ENCODE data around the gene NKAIN2.
"Not testable (repeated sequence)": the region's sequence is repeated elsewhere in the genome, so short reads cannot be mapped to it uniquely, and the experiment has no call there.

Gene NKAIN2

DNA sequence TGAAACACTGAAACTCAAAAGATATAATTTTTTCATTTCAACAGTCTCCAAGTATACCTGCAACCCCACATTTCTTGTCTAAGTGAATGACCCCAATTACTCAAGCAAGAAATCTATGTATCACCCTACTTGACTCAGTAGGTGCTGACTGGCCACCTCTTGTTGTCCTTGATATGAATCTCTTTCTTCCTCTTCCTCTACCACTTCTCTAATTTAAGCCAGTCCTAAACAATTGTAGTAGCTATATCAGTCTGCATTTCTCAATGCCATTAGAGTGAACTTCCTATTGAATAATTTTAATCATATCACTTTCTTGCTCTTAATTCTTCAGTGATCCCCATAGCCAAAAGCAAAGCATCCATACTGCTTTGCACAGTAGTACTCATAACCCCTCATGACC lies 93.2 kb downstream of the NKAIN2 start:
- H3K9ac ChIP-seq (ENCODE audit: low read length) = no peak overlapping the region
- no peaks in the 10 kb centered on the region for H3K4me1 ChIP-seq (ENCODE audit: control insufficient read depth, insufficient read depth, low read length)
- H3K9me3 ChIP-seq (ENCODE audit: control insufficient read depth, low read length) = peaks cover 6% of the 10 kb centered on the region
- no peaks in the 10 kb centered on the region for H3K27me3 ChIP-seq (replicated peaks; ENCODE audit: control insufficient read depth, insufficient read depth, low read length)
- H3K36me3 ChIP-seq (ENCODE audit: control insufficient read depth, insufficient read depth, low read length, severe bottlenecking) = no peaks in the 10 kb centered on the region
- no peak for DNase-seq (ENCODE audit: low read depth)
- no peak overlapping the region for H3K4me3 ChIP-seq (ENCODE audit: low read length)

DNA sequence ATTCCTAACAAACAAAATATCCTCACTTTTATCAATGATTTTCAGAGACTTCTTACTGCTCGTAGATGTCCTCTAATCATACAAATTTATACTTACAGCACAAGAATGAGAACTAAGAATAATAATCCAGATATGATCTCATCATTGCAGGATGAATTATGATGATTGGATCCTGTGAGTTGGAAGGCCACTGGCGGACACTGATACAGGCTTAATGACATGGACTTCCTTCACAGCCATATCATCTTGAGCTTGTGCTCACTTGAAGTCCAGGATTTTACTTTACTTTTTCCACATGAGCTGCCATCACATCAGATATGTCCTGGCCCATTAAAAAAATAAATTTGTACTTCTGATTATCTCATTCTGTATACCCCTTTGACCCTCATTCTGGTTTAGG lies 94.3 kb downstream of the NKAIN2 start:
- Histone ChIP-seq H3K36me3 (ENCODE audit: control insufficient read depth, insufficient read depth, low read length, severe bottlenecking) (no peaks in the 10 kb centered on the region), H3K9ac (ENCODE audit: low read length) (no peak overlapping the region), H3K27me3 (replicated peaks; ENCODE audit: control insufficient read depth, insufficient read depth, low read length) (no peaks in the 10 kb centered on the region), H3K9me3 (ENCODE audit: control insufficient read depth, low read length) (peaks cover 6% of the 10 kb centered on the region), H3K4me3 (ENCODE audit: low read length) (no peak overlapping the region), H3K4me1 (ENCODE audit: control insufficient read depth, insufficient read depth, low read length) (no peaks in the 10 kb centered on the region)
- DNase-seq (ENCODE audit: low read depth) = no peak

DNA sequence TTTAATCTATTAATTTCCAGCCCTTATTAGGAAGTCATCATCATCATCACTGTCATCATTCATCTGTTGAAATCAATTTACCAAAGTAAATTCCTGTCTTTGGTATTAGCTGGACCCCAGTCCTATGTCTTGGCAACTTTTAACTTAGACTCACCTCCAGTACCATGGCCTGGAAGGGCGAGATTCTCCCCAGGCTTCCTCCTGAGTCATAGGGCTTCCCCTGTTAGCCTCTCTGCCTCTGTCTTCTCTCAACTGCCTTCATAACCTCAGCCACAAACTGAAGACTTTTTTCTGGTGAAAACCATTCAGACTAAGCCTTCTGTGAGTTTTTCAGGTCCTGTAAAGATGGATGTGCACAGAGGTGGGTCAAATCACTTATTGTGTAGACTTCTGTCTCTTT lies 95.0 kb downstream of the NKAIN2 start:
- Histone ChIP-seq H3K4me3 (ENCODE audit: low read length) (no peak overlapping the region), H3K9ac (ENCODE audit: low read length) (no peak overlapping the region), H3K4me1 (ENCODE audit: control insufficient read depth, insufficient read depth, low read length) (no peaks in the 10 kb centered on the region), H3K27me3 (replicated peaks; ENCODE audit: control insufficient read depth, insufficient read depth, low read length) (no peaks in the 10 kb centered on the region), H3K9me3 (ENCODE audit: control insufficient read depth, low read length) (peaks cover 6% of the 10 kb centered on the region), H3K36me3 (ENCODE audit: control insufficient read depth, insufficient read depth, low read length, severe bottlenecking) (no peaks in the 10 kb centered on the region)
- no peak for DNase-seq (ENCODE audit: low read depth)

DNA sequence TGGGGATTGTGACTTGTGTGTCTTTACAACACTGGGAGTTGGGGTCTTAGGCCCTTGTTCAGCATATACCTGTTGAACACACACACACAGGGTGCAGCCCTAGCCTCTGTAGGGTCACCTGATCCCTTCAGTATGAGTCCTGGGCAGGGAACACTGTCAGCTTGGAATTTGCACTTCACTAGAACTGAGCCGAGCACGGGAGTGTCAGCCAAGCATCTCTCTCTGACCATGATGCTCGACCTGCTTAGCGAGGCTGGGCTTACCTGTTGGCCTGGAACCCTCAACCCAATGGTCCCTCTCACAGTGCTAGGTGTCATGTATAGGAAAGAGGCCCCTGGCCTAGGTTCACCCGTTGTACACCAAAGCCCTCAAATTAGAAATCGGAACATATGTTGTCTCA lies 96.1 kb downstream of the NKAIN2 start:
- Histone ChIP-seq H3K4me3 (ENCODE audit: low read length) (no peak overlapping the region), H3K27me3 (replicated peaks; ENCODE audit: control insufficient read depth, insufficient read depth, low read length) (no peaks in the 10 kb centered on the region), H3K4me1 (ENCODE audit: control insufficient read depth, insufficient read depth, low read length) (no peaks in the 10 kb centered on the region), H3K9ac (ENCODE audit: low read length) (no peak overlapping the region), H3K36me3 (ENCODE audit: control insufficient read depth, insufficient read depth, low read length, severe bottlenecking) (no peaks in the 10 kb centered on the region), H3K9me3 (ENCODE audit: control insufficient read depth, low read length) (peaks cover 6% of the 10 kb centered on the region)
- no peak for DNase-seq (ENCODE audit: low read depth)

DNA sequence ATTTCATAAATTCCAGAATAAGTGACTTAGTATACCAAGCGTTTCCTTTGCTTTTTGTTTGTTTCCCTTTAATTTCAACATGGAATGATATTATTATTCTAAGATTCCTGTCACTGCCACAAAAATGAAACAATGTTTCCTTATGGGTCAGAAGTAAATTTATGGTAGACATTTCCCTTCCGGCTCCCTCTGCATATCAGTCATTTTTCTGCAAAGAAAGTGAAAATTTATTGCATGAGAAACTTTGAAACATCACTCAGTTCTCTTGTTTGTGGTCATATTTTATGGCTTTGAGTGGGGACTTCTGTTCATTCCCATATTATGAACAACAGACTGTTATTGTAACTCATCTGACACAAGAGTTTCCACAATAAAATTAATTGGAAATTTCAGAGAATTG lies 97.8 kb downstream of the NKAIN2 start:
- Histone ChIP-seq H3K27me3 (replicated peaks; ENCODE audit: control insufficient read depth, insufficient read depth, low read length) (no peaks in the 10 kb centered on the region), H3K4me1 (ENCODE audit: control insufficient read depth, insufficient read depth, low read length) (no peaks in the 10 kb centered on the region)
- DNase-seq (ENCODE audit: low read depth) = no peak

DNA sequence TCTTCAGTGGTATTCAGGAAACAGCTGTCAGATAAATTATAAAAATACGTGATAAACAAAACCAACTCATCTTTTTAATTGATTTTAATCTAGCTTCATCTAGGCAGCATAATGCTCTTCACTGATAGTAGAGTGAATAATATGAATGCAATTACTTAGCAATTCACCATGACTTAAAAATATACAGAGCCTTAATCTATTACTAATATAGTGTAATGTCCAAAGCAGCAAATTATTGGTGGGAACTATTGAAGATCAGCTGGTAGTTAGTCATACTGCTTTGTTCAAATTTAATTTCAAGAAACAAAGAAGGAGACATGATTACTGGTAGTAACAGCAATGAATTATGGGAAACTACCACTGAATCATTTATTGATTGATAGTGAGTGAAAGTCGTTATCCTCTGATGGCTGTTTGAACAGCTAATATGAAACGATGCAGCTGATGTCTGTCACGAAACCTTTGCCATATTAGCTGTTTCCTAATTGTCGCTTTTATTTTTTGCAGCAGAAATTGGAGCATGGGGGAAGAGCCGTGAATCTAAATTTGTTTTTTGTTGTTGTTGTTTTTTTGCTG lies 99.2 kb downstream of the NKAIN2 start:
- Histone ChIP-seq H3K4me1 (ENCODE audit: control insufficient read depth, insufficient read depth, low read length) (no peaks in the 10 kb centered on the region), H3K4me3 (ENCODE audit: low read length) (no peak overlapping the region), H3K36me3 (ENCODE audit: control insufficient read depth, insufficient read depth, low read length, severe bottlenecking) (no peaks in the 10 kb centered on the region), H3K27me3 (replicated peaks; ENCODE audit: control insufficient read depth, insufficient read depth, low read length) (no peaks in the 10 kb centered on the region), H3K9ac (ENCODE audit: low read length) (no peak overlapping the region), H3K9me3 (ENCODE audit: control insufficient read depth, low read length) (no peaks in the 10 kb centered on the region)
- DNase-seq (ENCODE audit: low read depth) = no peak

More for the DNA sequence above, 97.8 kb downstream of the NKAIN2 start:
- H3K36me3 ChIP-seq (ENCODE audit: control insufficient read depth, insufficient read depth, low read length, severe bottlenecking) = no peaks in the 10 kb centered on the region
- no peak overlapping the region for H3K4me3 ChIP-seq (ENCODE audit: low read length)
- no peaks in the 10 kb centered on the region for H3K9me3 ChIP-seq (ENCODE audit: control insufficient read depth, low read length)
- no peak overlapping the region for H3K9ac ChIP-seq (ENCODE audit: low read length)

DNA sequence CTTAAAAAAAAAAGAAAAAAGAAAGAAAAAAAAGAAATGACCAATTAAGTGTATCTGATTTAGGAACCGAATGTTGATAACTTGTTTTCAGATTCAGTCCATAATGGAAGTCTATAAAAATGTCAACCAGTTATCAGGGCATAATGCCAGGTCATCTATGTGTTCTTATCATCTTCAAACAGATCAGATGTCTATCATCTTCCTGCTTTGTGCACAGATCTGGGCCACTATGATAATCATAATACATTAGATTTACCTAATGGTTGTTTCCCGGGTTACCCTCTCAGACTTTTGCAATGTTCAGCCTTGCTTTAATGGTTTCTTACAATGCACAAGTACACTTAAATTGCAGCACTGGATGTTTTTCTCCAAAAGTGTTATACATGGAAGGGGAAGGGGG lies 100.6 kb downstream of the NKAIN2 start:
- H3K36me3 ChIP-seq (ENCODE audit: control insufficient read depth, insufficient read depth, low read length, severe bottlenecking) = no peaks in the 10 kb centered on the region
- DNase-seq (ENCODE audit: low read depth) = no peak

DNA sequence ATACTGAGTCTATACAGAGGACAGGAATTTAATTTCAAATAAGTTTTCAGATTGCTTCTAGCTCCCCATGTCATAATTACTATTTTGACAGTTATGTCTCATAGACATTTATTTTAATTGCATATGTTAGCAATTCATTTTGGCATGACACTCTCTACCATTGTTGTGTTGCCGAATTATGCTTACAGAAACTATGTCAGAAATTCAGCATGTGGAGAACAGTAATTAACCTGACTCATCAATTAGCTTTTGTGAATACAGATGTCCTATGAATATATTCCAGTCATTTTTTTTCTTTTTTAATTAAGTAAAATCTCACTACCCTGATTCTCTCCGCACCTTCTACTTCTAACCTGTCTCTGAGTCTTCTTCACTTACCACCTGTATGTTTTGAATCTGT lies 105.1 kb downstream of the NKAIN2 start:
- Histone ChIP-seq H3K9ac (ENCODE audit: low read length) (no peak overlapping the region), H3K27me3 (replicated peaks; ENCODE audit: control insufficient read depth, insufficient read depth, low read length) (no peaks in the 10 kb centered on the region), H3K4me3 (ENCODE audit: low read length) (no peak overlapping the region), H3K4me1 (ENCODE audit: control insufficient read depth, insufficient read depth, low read length) (no peaks in the 10 kb centered on the region), H3K9me3 (ENCODE audit: control insufficient read depth, low read length) (no peaks in the 10 kb centered on the region), H3K36me3 (ENCODE audit: control insufficient read depth, insufficient read depth, low read length, severe bottlenecking) (no peaks in the 10 kb centered on the region)
- no peak for DNase-seq (ENCODE audit: low read depth)

More for the DNA sequence above, 100.6 kb downstream of the NKAIN2 start:
- Histone ChIP-seq H3K9me3 (ENCODE audit: control insufficient read depth, low read length) (no peaks in the 10 kb centered on the region), H3K27me3 (replicated peaks; ENCODE audit: control insufficient read depth, insufficient read depth, low read length) (no peaks in the 10 kb centered on the region), H3K4me3 (ENCODE audit: low read length) (no peak overlapping the region), H3K4me1 (ENCODE audit: control insufficient read depth, insufficient read depth, low read length) (no peaks in the 10 kb centered on the region), H3K9ac (ENCODE audit: low read length) (no peak overlapping the region)

DNA sequence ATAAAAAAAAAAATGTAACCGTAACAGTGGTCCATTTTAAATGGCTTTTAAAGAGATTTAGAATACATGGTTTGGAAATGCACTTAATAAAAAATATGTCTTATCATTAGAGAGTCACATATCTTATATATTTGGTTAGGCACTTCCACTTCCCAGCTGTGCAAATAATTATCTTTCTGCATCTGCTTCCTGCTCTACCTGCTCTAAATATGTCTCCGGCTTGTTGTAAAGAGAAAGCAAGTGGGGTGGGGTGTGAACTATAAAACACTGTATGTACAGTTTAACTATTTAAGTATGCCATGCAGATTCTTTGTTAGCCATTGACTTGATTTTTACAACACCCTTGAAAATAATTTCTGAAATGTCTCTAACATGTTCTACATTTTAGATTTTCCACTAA lies 106.3 kb downstream of the NKAIN2 start:
- Histone ChIP-seq H3K9ac (ENCODE audit: low read length) (no peak overlapping the region), H3K4me3 (ENCODE audit: low read length) (no peak overlapping the region), H3K9me3 (ENCODE audit: control insufficient read depth, low read length) (no peaks in the 10 kb centered on the region), H3K4me1 (ENCODE audit: control insufficient read depth, insufficient read depth, low read length) (no peaks in the 10 kb centered on the region), H3K27me3 (replicated peaks; ENCODE audit: control insufficient read depth, insufficient read depth, low read length) (no peaks in the 10 kb centered on the region), H3K36me3 (ENCODE audit: control insufficient read depth, insufficient read depth, low read length, severe bottlenecking) (no peaks in the 10 kb centered on the region)
- DNase-seq (ENCODE audit: low read depth) = no peak

DNA sequence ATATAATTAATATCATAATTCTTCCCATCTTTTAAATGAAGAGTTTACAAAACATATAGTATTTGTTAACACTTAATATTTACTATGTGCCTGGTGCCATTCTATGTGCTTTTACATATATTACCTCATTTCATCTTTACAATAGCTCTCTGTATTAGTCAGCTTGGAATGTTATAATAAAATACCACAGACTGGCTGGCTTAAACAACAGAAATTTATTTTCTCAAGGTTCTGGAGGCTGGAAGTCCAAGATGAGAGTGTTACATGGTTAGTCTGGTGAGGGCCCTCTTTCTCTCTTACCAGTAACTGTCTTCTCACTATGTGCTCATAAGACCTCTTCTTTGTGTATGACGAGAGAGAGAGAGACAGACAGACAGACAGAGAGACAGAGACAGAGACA lies 110.2 kb downstream of the NKAIN2 start:
- no peaks in the 10 kb centered on the region for H3K4me1 ChIP-seq (ENCODE audit: control insufficient read depth, insufficient read depth, low read length)

DNA sequence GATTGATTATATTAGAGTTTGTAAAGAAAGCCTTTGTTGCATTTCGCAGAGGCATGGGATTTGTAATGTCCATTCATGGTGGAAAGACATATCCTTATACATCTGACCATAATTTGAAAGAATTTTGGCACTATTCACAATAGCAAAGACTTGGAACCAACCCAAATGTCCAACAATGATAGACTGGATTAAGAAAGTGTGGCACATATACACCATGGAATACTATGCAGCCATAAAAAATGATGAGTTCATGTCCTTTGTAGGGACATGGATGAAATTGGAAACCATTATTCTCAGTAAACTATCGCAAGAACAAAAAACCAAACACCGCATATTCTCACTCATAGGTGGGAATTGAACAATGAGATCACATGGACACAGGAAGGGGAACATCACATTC lies 119.7 kb downstream of the NKAIN2 start:
- not testable (repeated sequence) for H3K4me3 ChIP-seq (ENCODE audit: low read length); DNase-seq (ENCODE audit: low read depth); H3K9me3 ChIP-seq (ENCODE audit: control insufficient read depth, low read length); H3K27me3 ChIP-seq (replicated peaks; ENCODE audit: control insufficient read depth, insufficient read depth, low read length); H3K36me3 ChIP-seq (ENCODE audit: control insufficient read depth, insufficient read depth, low read length, severe bottlenecking); H3K9ac ChIP-seq (ENCODE audit: low read length); H3K4me1 ChIP-seq (ENCODE audit: control insufficient read depth, insufficient read depth, low read length)

More for the DNA sequence above, 110.2 kb downstream of the NKAIN2 start:
- Histone ChIP-seq H3K4me3 (ENCODE audit: low read length) (no peak overlapping the region), H3K36me3 (ENCODE audit: control insufficient read depth, insufficient read depth, low read length, severe bottlenecking) (no peaks in the 10 kb centered on the region), H3K9ac (ENCODE audit: low read length) (no peak overlapping the region), H3K27me3 (replicated peaks; ENCODE audit: control insufficient read depth, insufficient read depth, low read length) (no peaks in the 10 kb centered on the region), H3K9me3 (ENCODE audit: control insufficient read depth, low read length) (no peaks in the 10 kb centered on the region)
- no peak for DNase-seq (ENCODE audit: low read depth)

DNA sequence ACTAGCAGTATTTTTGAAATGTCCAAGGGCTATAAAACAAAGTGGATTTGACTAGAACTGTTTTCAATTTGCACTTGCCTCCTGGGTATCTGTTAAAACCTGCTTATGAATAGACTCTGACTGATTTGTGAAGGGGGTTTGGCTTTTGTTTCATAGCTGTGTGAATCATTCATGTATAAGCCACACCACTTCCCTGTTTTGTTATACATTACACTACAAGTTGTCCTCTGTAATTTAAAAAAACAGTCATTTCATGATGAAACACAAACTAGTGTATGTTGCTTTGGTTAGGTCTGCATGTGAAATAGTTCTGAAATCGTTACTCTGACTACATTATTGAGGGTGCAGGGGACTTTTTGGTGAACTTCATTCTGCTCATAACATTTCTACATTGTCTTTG lies 121.7 kb downstream of the NKAIN2 start:
- Histone ChIP-seq H3K27me3 (replicated peaks; ENCODE audit: control insufficient read depth, insufficient read depth, low read length) (no peaks in the 10 kb centered on the region), H3K4me3 (ENCODE audit: low read length) (no peak overlapping the region), H3K9ac (ENCODE audit: low read length) (no peak overlapping the region), H3K4me1 (ENCODE audit: control insufficient read depth, insufficient read depth, low read length) (no peaks in the 10 kb centered on the region), H3K9me3 (ENCODE audit: control insufficient read depth, low read length) (no peaks in the 10 kb centered on the region), H3K36me3 (ENCODE audit: control insufficient read depth, insufficient read depth, low read length, severe bottlenecking) (no peaks in the 10 kb centered on the region)
- no peak for DNase-seq (ENCODE audit: low read depth)
